GM12892 (cell line): ENCODE results near the gene NUBP2.

ENCODE experiments used
- POLR2A ChIP-seq: IDR thresholded peaks from 2 replicates; pipeline ENCODE4 v1.6.1; 2011; ENCODE audit warnings: low read depth, low read length, control low read depth
- POLR2AphosphoS5 ChIP-seq: IDR thresholded peaks from 2 replicates; pipeline ENCODE4 v1.6.1; 2011; ENCODE audit warnings: low read depth, low read length, control low read depth

GRCh38 chr16:1771188-1771863, 11.4 kb upstream of the NUBP2 start, which contains the start of gene NME3:
- no peak; the same call in 1 of the 2 replicates for TF ChIP-seq POLR2A
- no peak for TF ChIP-seq POLR2AphosphoS5
